Ectodermal cell (in vitro differentiated cells): ENCODE results near the gene KAZN.

Experiments
- H3K27ac ChIP-seq: 2 replicates; pipeline ENCODE4 v1.7.0; 2013; ENCODE audit warnings: mild to moderate bottlenecking, low read depth, low read length; ENCODE audit not compliant: insufficient read depth, poor library complexity, severe bottlenecking
- H3K27me3 ChIP-seq: 2 replicates; pipeline ENCODE4 v1.7.0; 2013; ENCODE audit warnings: mild to moderate bottlenecking, low read length; ENCODE audit not compliant: insufficient read depth, control insufficient read depth, poor library complexity, severe bottlenecking
- H3K36me3 ChIP-seq: one replicate; pipeline ENCODE4 v1.7.0; 2013; ENCODE audit warnings: low read length; ENCODE audit not compliant: control insufficient read depth, insufficient read depth
- H3K4me1 ChIP-seq: one replicate; pipeline ENCODE4 v1.7.0; 2013; ENCODE audit warnings: low read length; ENCODE audit not compliant: control insufficient read depth, insufficient read depth
- H3K4me3 ChIP-seq: 2 replicates; pipeline ENCODE4 v1.7.0; 2013; ENCODE audit warnings: low read depth, low read length, control low read depth; ENCODE audit not compliant: insufficient read depth
- H3K9me3 ChIP-seq: 2 replicates; pipeline ENCODE4 v1.7.0; 2013; ENCODE audit warnings: mild to moderate bottlenecking, low read length, moderate library complexity; ENCODE audit not compliant: control insufficient read depth
- WGBS, 2 experiments: methylation state at CpG; one replicate each; pipeline ENCODE4 v1.1.7; 2013; ENCODE audit warnings: missing lambda C conversion rate in 2 of 2; 5-methylcytosine and 5-hydroxymethylcytosine counted together

Gene KAZN

DNA sequence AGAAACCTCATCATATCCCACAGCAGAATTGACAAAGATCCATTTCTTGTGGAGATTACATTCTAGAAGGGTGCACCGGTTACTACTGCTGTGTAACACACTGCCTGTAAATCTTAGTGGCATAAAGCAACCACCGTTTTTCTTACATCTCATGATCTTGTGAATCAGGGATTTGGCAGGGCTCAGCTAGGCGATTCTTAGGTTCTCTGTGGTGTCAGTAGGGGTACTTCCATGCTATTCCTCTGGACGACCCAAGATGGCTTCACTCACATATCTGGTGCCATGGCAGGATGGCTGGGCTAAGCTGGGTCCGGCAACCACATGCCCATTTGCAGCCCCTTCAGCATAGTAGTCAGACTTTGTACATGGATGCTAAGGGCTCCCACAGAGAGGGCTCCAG is 375.3 kb downstream of the KAZN start:
- no peaks in the 10 kb centered on the region for H3K36me3 ChIP-seq
- no peak overlapping the region for H3K4me3 ChIP-seq
- H3K9me3 ChIP-seq, result no peaks in the 10 kb centered on the region
- 95 to 98% methylated on average over 5 of the region's 5 CpGs for WGBS, 2 experiments
- H3K27ac ChIP-seq, result no peak overlapping the region
- no peaks in the 10 kb centered on the region for H3K27me3 ChIP-seq
- peaks cover 4% of the 10 kb centered on the region for H3K4me1 ChIP-seq

DNA sequence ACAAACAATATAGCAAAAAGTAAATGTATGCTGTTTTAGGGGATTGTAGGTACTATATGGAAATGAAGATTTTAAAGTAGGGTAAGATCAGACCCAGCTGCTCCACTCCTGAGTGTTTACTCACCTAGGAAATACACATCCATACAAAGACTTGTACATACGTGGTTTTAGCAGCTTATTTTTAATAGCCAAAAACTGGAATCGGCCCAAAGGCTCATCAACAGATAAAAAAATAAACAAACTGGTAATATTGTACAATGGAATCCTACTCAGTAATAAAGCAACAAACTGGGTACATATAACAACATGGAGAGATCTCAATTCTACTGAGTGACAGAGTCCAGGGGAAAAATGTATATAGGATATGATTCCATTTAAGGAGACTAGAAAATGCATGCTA is 375.9 kb downstream of the KAZN start:
- Histone ChIP-seq H3K27me3 (no peaks in the 10 kb centered on the region), H3K27ac (no peak overlapping the region), H3K9me3 (no peaks in the 10 kb centered on the region), H3K4me3 (no peak overlapping the region), H3K4me1 (no peaks in the 10 kb centered on the region), H3K36me3 (no peaks in the 10 kb centered on the region)
- whole genome bisulfite sequencing, 2 experiments, result 75 to 83% methylated on average over 2 of the region's 2 CpGs

DNA sequence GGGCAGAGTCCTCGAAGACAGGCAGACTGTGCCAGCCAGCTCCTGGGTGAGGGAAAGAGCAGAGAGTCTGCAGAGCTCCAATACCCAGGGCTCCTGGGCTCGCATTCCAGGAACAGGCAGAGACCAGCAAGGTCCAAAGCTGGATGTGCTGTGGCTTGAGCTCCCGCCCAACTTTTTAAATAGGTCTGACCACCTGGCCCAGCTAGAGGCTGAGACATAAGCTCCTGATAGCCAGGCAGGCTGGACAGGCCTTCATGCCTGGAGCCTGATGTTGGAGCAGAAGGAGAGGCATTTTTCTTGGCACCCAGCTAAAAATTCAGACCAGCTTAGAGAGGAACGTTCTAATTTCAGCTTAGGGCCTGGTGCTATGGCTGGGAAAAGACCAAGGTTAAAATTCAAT is 376.6 kb downstream of the KAZN start:
- no peaks in the 10 kb centered on the region for H3K27me3 ChIP-seq
- H3K4me3 ChIP-seq, result no peak overlapping the region
- H3K4me1 ChIP-seq, result no peaks in the 10 kb centered on the region
- WGBS, 2 experiments, result 94% methylated on average over 4 of the region's 4 CpGs
- no peaks in the 10 kb centered on the region for H3K36me3 ChIP-seq
- no peak overlapping the region for H3K27ac ChIP-seq
- no peaks in the 10 kb centered on the region for H3K9me3 ChIP-seq

DNA sequence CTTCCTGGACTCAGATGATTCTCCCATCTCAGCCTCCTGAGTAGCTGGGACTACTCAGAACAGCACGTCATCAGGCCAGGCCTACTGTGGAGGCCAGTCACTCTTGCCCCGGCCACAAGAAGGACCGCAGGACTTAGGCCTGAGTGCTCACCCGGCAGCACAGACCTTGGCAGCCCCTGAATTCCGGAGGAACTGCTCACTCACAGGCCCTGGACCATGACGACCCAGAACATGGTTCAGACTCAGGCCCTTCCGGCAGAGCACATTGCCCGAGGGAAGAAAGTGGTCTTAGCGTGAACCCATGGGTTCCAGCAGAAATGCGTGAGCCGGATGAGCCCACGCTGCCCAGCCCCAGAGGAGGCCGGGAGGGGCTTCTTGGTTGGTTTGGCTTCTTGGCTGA is 377.8 kb downstream of the KAZN start:
- Histone ChIP-seq H3K27ac (no peak overlapping the region), H3K27me3 (no peaks in the 10 kb centered on the region), H3K4me3 (no peak overlapping the region), H3K4me1 (no peaks in the 10 kb centered on the region), H3K36me3 (no peaks in the 10 kb centered on the region), H3K9me3 (no peaks in the 10 kb centered on the region)
- 93 to 94% methylated on average over 13 of the region's 13 CpGs for WGBS, 2 experiments

DNA sequence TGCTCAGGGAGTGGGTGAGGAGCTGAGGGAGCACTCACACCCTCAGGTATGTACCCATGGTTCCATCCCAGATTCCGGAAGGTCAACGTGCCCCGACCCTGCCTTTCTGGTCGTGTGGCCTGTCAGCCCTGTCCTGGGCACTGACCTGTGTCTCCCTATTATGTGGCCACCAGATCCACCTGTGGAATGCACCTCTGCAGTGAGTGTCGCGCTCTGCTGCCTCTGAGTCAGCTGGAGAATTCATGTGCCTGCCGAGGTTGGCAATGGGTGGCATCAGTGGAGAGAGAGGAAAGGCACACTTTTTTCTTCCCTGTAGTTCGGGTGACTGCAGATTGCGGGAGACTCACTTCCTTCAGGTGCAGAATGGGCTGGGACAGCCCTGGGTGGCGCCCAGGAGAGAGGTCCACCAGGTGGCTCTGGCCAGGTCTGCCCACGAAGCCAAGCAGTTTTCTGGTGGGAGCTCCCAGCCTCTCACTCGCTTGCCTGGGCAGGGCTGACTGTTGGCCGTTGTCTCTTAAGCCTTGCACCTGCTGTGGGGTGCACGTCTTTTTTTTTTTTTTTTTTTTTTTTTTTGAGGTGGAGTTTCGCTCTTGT is 378.9 kb downstream of the KAZN start:
- Histone ChIP-seq H3K4me3 (no peak overlapping the region), H3K27me3 (no peaks in the 10 kb centered on the region), H3K27ac (no peak overlapping the region), H3K4me1 (no peaks in the 10 kb centered on the region), H3K36me3 (no peaks in the 10 kb centered on the region), H3K9me3 (no peaks in the 10 kb centered on the region)
- 92 to 95% methylated on average over 15 of the region's 15 CpGs for WGBS, 2 experiments

DNA sequence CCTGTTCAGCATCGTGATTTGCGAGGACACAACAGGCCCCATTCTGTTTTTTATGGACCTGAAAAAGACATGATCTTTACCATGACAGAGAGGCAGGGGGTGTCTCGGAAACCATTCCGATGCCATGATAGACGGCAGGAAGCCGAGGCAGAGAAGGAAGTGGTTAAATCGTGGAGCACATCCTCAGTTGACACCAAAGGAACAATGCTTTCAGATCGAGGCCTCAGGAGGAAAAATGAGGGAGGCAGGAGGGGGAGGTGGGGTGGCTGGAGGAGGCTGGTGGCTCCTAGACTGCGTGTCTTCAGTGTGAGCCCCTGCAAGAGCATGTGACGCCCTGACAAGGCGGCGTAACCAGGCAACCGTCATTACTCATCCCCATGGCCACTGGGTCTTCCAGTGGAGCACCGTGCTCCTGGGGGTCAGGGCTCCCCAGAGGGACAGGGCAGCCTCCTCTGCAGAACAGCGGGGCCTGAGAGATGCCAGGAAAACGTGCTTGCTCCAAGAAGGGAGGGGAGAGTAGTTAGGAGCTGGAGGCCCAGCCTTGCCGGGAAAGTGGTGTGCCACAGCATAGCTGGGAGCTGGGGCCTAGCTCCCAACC is 382.2 kb downstream of the KAZN start:
- Histone ChIP-seq H3K27ac (no peak overlapping the region), H3K9me3 (no peaks in the 10 kb centered on the region), H3K36me3 (no peaks in the 10 kb centered on the region), H3K4me1 (no peaks in the 10 kb centered on the region), H3K4me3 (no peak overlapping the region), H3K27me3 (no peaks in the 10 kb centered on the region)
- WGBS, 2 experiments, result 73 to 77% methylated on average over 17 of the region's 17 CpGs

DNA sequence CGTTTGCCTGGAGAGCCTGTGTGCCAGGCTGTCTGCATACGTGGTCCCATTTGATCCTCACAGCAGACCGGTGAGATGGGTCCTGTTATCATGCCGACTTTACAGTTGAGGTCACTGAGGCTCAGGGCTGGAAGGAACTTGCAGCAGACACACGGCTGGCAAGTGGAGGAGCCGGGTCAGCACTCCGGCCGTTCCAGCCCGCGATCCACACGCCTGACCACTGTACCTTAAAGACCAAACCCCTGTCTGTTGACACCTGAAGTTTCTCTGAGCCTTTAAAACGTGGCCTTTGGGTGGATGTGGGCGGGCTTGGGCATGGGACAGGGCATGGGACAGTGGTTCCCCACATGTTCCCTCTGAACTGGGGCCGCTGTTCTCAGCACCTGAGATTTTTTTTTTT is 383.5 kb downstream of the KAZN start:
- Histone ChIP-seq H3K27me3 (no peaks in the 10 kb centered on the region), H3K4me1 (no peaks in the 10 kb centered on the region), H3K27ac (no peak overlapping the region), H3K4me3 (no peak overlapping the region), H3K36me3 (no peaks in the 10 kb centered on the region), H3K9me3 (no peaks in the 10 kb centered on the region)
- 91 to 93% methylated on average over 14 of the region's 14 CpGs for WGBS, 2 experiments

DNA sequence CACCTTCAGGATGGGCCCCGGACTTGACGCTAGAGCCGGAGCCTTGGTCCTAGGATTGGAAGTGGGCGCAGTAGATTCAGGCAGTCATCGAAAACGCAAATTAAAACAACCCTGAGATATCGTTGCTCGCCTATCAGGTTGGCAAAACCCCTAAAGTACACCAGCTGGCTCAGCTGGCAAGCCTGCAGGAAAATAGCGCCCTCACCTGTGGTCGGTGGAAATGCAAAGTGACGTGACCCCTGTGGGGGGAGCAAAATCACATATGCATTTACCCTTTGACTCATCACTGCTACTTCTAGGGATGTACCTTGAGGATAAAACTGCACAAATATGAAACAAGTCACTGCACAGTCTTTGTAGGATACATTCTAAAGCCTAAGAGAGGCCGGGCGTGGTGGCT is 384.8 kb downstream of the KAZN start:
- no peaks in the 10 kb centered on the region for H3K27me3 ChIP-seq
- no peak overlapping the region for H3K4me3 ChIP-seq
- WGBS, 2 experiments, result 91% methylated on average over 13 of the region's 13 CpGs
- H3K9me3 ChIP-seq, result no peaks in the 10 kb centered on the region
- no peak overlapping the region for H3K27ac ChIP-seq
- no peaks in the 10 kb centered on the region for H3K4me1 ChIP-seq
- H3K36me3 ChIP-seq, result no peaks in the 10 kb centered on the region

DNA sequence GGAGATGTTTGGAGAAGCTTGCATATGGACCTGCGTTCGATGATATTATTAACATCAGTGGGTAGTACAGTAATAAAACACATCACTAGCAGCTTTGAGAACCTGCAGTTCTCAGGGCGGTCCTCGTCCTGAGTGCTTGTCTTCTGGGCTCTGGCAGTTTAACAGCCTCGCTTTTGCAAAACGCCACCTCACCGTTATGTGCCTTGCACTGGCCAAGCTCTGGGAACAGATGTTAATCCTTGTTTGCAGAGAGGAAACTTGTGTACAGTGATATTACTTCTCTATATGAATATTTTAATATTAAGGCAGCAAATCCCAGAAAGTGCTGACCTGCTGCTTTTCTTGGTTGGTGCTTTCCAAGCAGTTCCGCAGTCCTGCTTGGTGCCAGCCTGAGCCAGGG is 387.7 kb downstream of the KAZN start:
- Histone ChIP-seq H3K4me3 (no peak overlapping the region), H3K36me3 (no peaks in the 10 kb centered on the region), H3K9me3 (no peaks in the 10 kb centered on the region), H3K4me1 (no peaks in the 10 kb centered on the region), H3K27me3 (no peaks in the 10 kb centered on the region), H3K27ac (no peak overlapping the region)
- WGBS, 2 experiments, result 96 to 97% methylated on average over 8 of the region's 8 CpGs

DNA sequence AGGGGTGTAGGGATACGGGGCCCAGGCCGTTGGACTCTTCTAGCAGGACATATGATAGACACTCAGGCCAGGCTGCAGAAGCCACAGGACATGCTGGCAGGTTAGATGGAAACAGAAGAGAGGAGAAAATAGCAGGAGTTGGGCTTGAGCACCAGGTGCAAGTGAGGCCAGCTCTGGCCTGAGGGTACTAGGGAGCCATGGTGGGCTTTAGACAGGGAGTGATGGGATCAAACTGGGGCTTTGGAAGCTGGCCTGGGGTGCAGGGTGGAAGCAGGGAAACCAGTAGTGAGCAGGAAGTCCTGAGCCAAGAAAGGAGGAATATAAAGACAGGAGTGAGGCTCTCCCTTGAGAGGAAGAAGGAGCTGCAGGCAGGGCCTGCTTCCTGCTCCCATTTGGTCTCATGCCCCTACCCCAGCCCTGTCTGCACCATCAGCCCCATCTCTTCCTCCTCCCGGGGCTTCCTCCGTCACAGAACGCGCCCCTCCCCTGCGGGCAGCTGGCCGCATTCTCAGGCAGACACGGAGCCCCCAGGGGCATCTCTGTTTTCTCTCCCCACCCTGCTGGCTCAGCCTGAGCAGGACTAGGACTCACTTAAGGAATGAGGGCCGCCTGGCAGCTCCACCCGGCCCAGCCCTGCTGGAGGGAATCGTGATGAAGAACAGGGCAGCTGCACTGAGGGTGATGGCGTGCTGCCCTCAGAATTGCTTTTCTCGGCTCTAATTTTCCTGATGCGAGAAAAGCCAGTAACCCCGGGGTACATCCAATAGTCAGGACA is 389.5 kb downstream of the KAZN start:
- Histone ChIP-seq H3K4me3 (no peak overlapping the region), H3K27me3 (no peaks in the 10 kb centered on the region), H3K9me3 (no peaks in the 10 kb centered on the region), H3K27ac (no peak overlapping the region), H3K36me3 (no peaks in the 10 kb centered on the region), H3K4me1 (no peaks in the 10 kb centered on the region)
- WGBS, 2 experiments, result 76 to 81% methylated on average over 16 of the region's 16 CpGs
